Ovary (tissue), 9 donors: ENCODE data around the gene ADAMTS17. TPM values are rescaled to one million over a fixed set of nuclear protein-coding genes. Genes with fewer than 3 reads are reported as not detected.

Experiments used
- DNase-seq, 5 donors: peaks; one replicate each; pipeline ENCODE4 v3.0.0-alpha.2; 2019 to 2020
- H3K27ac ChIP-seq, 2 donors: fragments of 200-600 bp; one replicate each; pipeline versions ENCODE4 v1.5.1 to v1.8.0; 2019 to 2022
- H3K27me3 ChIP-seq: fragments of 200-600 bp; one replicate; pipeline ENCODE4 v1.8.0; 2022
- H3K36me3 ChIP-seq: fragments of 200-600 bp; sonication (generic); one replicate; pipeline ENCODE4 v1.5.1; 2019
- H3K4me1 ChIP-seq: one replicate; pipeline ENCODE4 v1.8.1; 2013; ENCODE audit warnings: mild to moderate bottlenecking, moderate library complexity; ENCODE audit not compliant: insufficient read depth
- H3K4me3 ChIP-seq: fragments of 200-600 bp; sonication (generic); one replicate; pipeline ENCODE4 v1.5.1; 2017
- H3K9me3 ChIP-seq, 2 donors: fragments of 200-600 bp in 1 of 2; sonication (generic) in 1 of 2; one replicate each; pipeline versions ENCODE4 v1.5.1 to v1.8.1; 2013 to 2019; ENCODE audit warnings: mild to moderate bottlenecking in 1 of 2, moderate library complexity in 1 of 2
- CTCF ChIP-seq, 3 donors: fragments of 450-650 bp in 2 of 3; fragments of 200-600 bp in 1 of 3; IDR thresholded peaks; one replicate each; pipeline versions ENCODE4 v1.5.1 to v1.8.0; 2016 to 2022; ENCODE audit warnings: antibody characterized with exemption in 3 of 3, mild to moderate bottlenecking in 1 of 3
- EP300 ChIP-seq: sonication (generic); formaldehyde crosslinking; IDR thresholded peaks from one replicate; pipeline ENCODE4 v1.6.1; 2017; ENCODE audit warnings: antibody characterized with exemption
- POLR2A ChIP-seq: fragments of 450-650 bp; IDR thresholded peaks from one replicate; pipeline ENCODE4 v1.6.1; 2017; ENCODE audit warnings: antibody characterized with exemption, mild to moderate bottlenecking, moderate library complexity
- WGBS, 3 donors: extraction: QIAGEN DNeasy Blood & Tissue Kit in 1 of 3; methylation state at CpG; one replicate each; pipeline versions ENCODE4 v1.1.5 to v1.1.7; 2013 to 2017; 5-methylcytosine and 5-hydroxymethylcytosine counted together
- intact Hi-C, 4 donors: fragments of 100-400 bp; cut with DNase I; formaldehyde crosslinking; loops; one replicate each; pipeline versions ENCODE4 v1.11.0 to v1.15.1; 2022 to 2023
- polyA plus RNA-seq, 2 donors: library from polyadenylated mRNA; stranded (reverse); fragments of 200-250 nt in 1 of 2; fragments of 350-450 nt in 1 of 2; fragmentation: Illumina TruSeq in 1 of 2; extraction: RNeasy Lipid Tissue Mini Kit (QIAGEN cat#74804) in 1 of 2; gene quantifications; one replicate each; pipeline ENCODE4 v1.2.3, GENCODE V29; 2013 to 2014
- total RNA-seq, 7 donors: library from RNA; depleted of rRNA in 2 of 7; stranded (reverse); fragments of >200 nt in 2 of 7; fragmentation: NEBNext Ultra II Directional in 3 of 7; extraction: Animal tissue kit (Norgen Biotek cat#: 25700) in 3 of 7; gene quantifications; one replicate each; pipeline versions ENCODE4 v1.1.0 to v1.2.4, GENCODE V29; 2016 to 2023
- donor health status: DM: no; HTN: no; CAD: no; lungs with moderate emphysema.
- donor health status: DM: no; HTN: no; CAD: no.
- donor health status: Bipolar disorder and iron deficiency.
- donor health status: DM: yes; HTN: yes; CAD: no.
- donor health status: DM: no; HTN: no; CAD: no.
- donor health status: DM: yes; HTN: yes; CAD: no.

The ADAMTS17 gene
- total and polyA plus RNA-seq, 9 donors = 1.3 to 11.3 (median 5.9) TPM

- H3K36me3 ChIP-seq = no peaks in the 10 kb centered on the region
- H3K27ac ChIP-seq = no peak overlapping the region
- intact Hi-C loops = loop anchor here in 1 of 4 donors (5.0 kb wide), 1 partner anchor 219 kb away; no protein-coding TSS in a partner anchor
- no peaks in the 10 kb centered on the region for H3K4me1 ChIP-seq
- TF ChIP-seq EP300 = no peak
- H3K27me3 ChIP-seq = no peaks in the 10 kb centered on the region
- 85 to 94% (median 89%) methylated on average over 3 of the region's 3 CpGs for WGBS, 3 donors
- DNase-seq = no peak
- H3K4me3 ChIP-seq = no peak overlapping the region
- H3K9me3 ChIP-seq = no peaks in the 10 kb centered on the region
Measured at GRCh38 chr15:100353449-100353848, 11.7 kb upstream of the ADAMTS17 start.

GRCh38 chr15:100350434-100351226, 8.9 kb upstream of the ADAMTS17 start:
- DNase-seq = peak in 3 of 5 donors; percentile 28 to 80 (median 40)
- Histone ChIP-seq H3K27ac (peak overlapping the region; percentile 74 to 91), H3K4me3 (peak overlapping the region; percentile 74), H3K4me1 (no peaks in the 10 kb centered on the region), H3K9me3 (no peaks in the 10 kb centered on the region), H3K27me3 (no peaks in the 10 kb centered on the region), H3K36me3 (no peaks in the 10 kb centered on the region)
- intact Hi-C loops = loop anchor here in 1 of 4 donors (5.0 kb wide), 1 partner anchor 222 kb away; no protein-coding TSS in a partner anchor
- 17 to 21% (median 20%) methylated on average over 19 of the region's 19 CpGs for WGBS, 3 donors
- TF ChIP-seq POLR2A (no peak), EP300 (no peak), CTCF (IDR thresholded peaks at IDR 0.05) (no peak)

GRCh38 chr15:100349696-100350433, 8.1 kb upstream of the ADAMTS17 start:
- Histone ChIP-seq H3K27me3 (no peaks in the 10 kb centered on the region), H3K4me1 (no peaks in the 10 kb centered on the region), H3K27ac (peak overlapping the region; percentile 74 to 91), H3K4me3 (peak overlapping the region; percentile 74), H3K9me3 (no peaks in the 10 kb centered on the region), H3K36me3 (no peaks in the 10 kb centered on the region)
- intact Hi-C loops = loop anchor here (2.0 to 10.0 kb wide), 4 partner anchors 222 to 395 kb away; no protein-coding TSS in a partner anchor
- WGBS, 3 donors = 0 to 1% (median 0%) methylated on average over 42 to 43 of the region's 43 CpGs
- TF ChIP-seq EP300 (no peak), POLR2A (peak; percentile 54), CTCF (IDR thresholded peaks at IDR 0.05) (peak; percentile 93 to 95 (median 94))
- peak; percentile 93 to 97 (median 96) for DNase-seq

- Histone ChIP-seq H3K4me1 (no peaks in the 10 kb centered on the region), H3K9me3 (no peaks in the 10 kb centered on the region), H3K36me3 (no peaks in the 10 kb centered on the region), H3K4me3 (peak overlapping the region; percentile 74), H3K27me3 (no peaks in the 10 kb centered on the region), H3K27ac (peak overlapping the region in 1 of 2 donors; percentile 91)
- WGBS, 3 donors = 43 to 57% (median 56%) methylated on average over 16 to 17 of the region's 17 CpGs
- DNase-seq = no peak
- intact Hi-C loops = loop anchor here in 3 of 4 donors (2.0 to 10.0 kb wide), 3 partner anchors 223 to 395 kb away; no protein-coding TSS in a partner anchor
- TF ChIP-seq POLR2A (no peak), CTCF (IDR thresholded peaks at IDR 0.05) (no peak), EP300 (no peak)
Measured at GRCh38 chr15:100349321-100349695, 7.5 kb upstream of the ADAMTS17 start.
